ENCODE measurements around the gene PLA2G6. TPM values are rescaled to one million over a fixed set of nuclear protein-coding genes. Genes with fewer than 3 reads are reported as not detected.

The PLA2G6 gene
- total RNA-seq, 1 experiment from 2014 or later: 39.8 TPM

DNA sequence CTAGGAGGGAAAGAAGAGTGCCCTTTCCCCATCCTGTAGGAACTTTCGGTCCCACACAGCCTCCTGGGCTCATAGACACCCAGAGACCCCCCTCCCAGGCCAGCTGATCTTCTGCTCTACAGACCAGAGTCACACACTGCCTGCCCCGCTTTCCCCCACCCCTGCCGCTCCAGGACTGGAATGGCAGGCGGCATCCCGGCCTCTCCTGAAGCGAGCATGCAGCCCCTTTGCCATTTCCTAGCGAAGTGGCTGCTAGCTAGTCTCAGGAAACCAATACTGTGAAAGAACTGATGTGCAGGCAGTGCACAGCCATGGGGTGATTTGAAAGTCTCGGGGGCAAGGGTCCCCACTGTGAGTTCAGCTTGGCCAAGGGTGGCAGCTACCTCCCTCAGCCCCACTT is 116.1 kb downstream of the PLA2G6 start:
- H3K4me2 ChIP-seq: no peak overlapping the region
- H3F3A ChIP-seq (ENCODE audit: insufficient read depth, low read depth): 0 out of 2 replicates have a peak, but pooled peaks cover 6% of the 10 kb centered on the region
- CTCF ChIA-PET: no interaction called here
- no peak for DNase-seq
- POLR2A ChIA-PET (ENCODE audit: unreplicated experiment): no interaction called here
- H3K4me3 ChIP-seq: no peak overlapping the region
- intact Hi-C loops (cut with micrococcal nuclease; ENCODE audit: unreplicated experiment): no loop called here
- H3K79me2 ChIP-seq (ENCODE audit: low read depth): no peaks in the 10 kb centered on the region
- no peaks in the 10 kb centered on the region for H3K4me1 ChIP-seq (replicated peaks; ENCODE audit: insufficient read depth)
- no peak overlapping the region for H2AFZ ChIP-seq
- H3K9me2 ChIP-seq (ENCODE audit: insufficient read depth): no peaks in the 10 kb centered on the region
- no peak overlapping the region for H3K27ac ChIP-seq
- H3K9me3 ChIP-seq (ENCODE audit: insufficient read depth, low read depth): no peaks in the 10 kb centered on the region
- no peak for TF ChIP-seq EZH2 (IDR thresholded peaks at IDR 0.05; ENCODE audit: low read depth)
- TF ChIP-seq, protein P1, sequence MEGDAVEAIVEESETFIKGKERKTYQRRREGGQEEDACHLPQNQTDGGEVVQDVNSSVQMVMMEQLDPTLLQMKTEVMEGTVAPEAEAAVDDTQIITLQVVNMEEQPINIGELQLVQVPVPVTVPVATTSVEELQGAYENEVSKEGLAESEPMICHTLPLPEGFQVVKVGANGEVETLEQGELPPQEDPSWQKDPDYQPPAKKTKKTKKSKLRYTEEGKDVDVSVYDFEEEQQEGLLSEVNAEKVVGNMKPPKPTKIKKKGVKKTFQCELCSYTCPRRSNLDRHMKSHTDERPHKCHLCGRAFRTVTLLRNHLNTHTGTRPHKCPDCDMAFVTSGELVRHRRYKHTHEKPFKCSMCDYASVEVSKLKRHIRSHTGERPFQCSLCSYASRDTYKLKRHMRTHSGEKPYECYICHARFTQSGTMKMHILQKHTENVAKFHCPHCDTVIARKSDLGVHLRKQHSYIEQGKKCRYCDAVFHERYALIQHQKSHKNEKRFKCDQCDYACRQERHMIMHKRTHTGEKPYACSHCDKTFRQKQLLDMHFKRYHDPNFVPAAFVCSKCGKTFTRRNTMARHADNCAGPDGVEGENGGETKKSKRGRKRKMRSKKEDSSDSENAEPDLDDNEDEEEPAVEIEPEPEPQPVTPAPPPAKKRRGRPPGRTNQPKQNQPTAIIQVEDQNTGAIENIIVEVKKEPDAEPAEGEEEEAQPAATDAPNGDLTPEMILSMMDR (conservative IDR thresholded peaks at IDR 0.05): no peak
- no peaks in the 10 kb centered on the region for H3K27me3 ChIP-seq (ENCODE audit: insufficient read depth, low read depth)
- no peaks in the 10 kb centered on the region for H4K20me1 ChIP-seq (ENCODE audit: insufficient read depth)
- H3K36me3 ChIP-seq (ENCODE audit: low read depth): peaks cover 33% of the 10 kb centered on the region
- BruUV-seq (replicated peaks): no TSS peak

GRCh38 chr22:38062791-38063190 is 118.8 kb downstream of the PLA2G6 start:
- Histone ChIP-seq H3F3A (ENCODE audit: insufficient read depth, low read depth) (peaks cover 13% of the 10 kb centered on the region; the same call in 1 of the 2 replicates), H3K4me3 (no peak overlapping the region), H3K4me2 (no peak overlapping the region), H3K9me3 (ENCODE audit: insufficient read depth, low read depth) (no peaks in the 10 kb centered on the region), H3K4me1 (replicated peaks; ENCODE audit: insufficient read depth) (peaks cover 6% of the 10 kb centered on the region), H3K27ac (no peak overlapping the region), H3K79me2 (ENCODE audit: low read depth) (peaks cover 9% of the 10 kb centered on the region), H3K36me3 (ENCODE audit: low read depth) (peaks cover 28% of the 10 kb centered on the region; the same call in 1 of the 2 replicates), H3K27me3 (ENCODE audit: insufficient read depth, low read depth) (no peaks in the 10 kb centered on the region), H4K20me1 (ENCODE audit: insufficient read depth) (no peaks in the 10 kb centered on the region), H3K9me2 (ENCODE audit: insufficient read depth) (no peaks in the 10 kb centered on the region), H2AFZ (no peak overlapping the region)
- DNase-seq: no peak
- no TSS peak for BruUV-seq (replicated peaks)
- CTCF ChIA-PET: no interaction called here
- intact Hi-C loops (cut with micrococcal nuclease; ENCODE audit: unreplicated experiment): no loop called here
- POLR2A ChIA-PET (ENCODE audit: unreplicated experiment): interaction anchor here (0.7 kb wide), 1 partner anchor 140 kb away, joined by 10 read pairs; no protein-coding TSS in a partner anchor
- TF ChIP-seq, protein P1 (conservative IDR thresholded peaks at IDR 0.05): no peak
- TF ChIP-seq EZH2 (IDR thresholded peaks at IDR 0.05; ENCODE audit: low read depth): no peak

Other genes starting within 250 kb of the PLA2G6 start
- 1.0 and 1.7 TPM in 2 replicates for gene C22orf23, start 228.2 kb downstream of the PLA2G6 start, total RNA-seq (2021)
- 147 and 180 TPM in 2 replicates for gene POLR2F, start 228.1 kb downstream of the PLA2G6 start, total RNA-seq (2021)
- not detected in 2 replicates for gene SOX10, start 197.3 kb downstream of the PLA2G6 start, total RNA-seq (2021)
- 52.0 and 55.9 TPM in 2 replicates for gene PICK1, start 124.4 kb downstream of the PLA2G6 start, total RNA-seq (2021)
- gene SLC16A8, start 97.6 kb downstream of the PLA2G6 start, total RNA-seq (2021): not detected in 2 replicates
- gene BAIAP2L2, start 71.1 kb downstream of the PLA2G6 start, total RNA-seq (2021): 7.1 and 9.7 TPM in 2 replicates
- 27.9 and 41.8 TPM in 2 replicates for gene MAFF, start 20.2 kb upstream of the PLA2G6 start, total RNA-seq (2021)
- gene TMEM184B, start 91.2 kb upstream of the PLA2G6 start, total RNA-seq (2021): 185 and 192 TPM in 2 replicates
- gene CSNK1E, start 135.6 kb upstream of the PLA2G6 start, total RNA-seq (2021): 331 and 348 TPM in 2 replicates